Measurements from ENCODE around the gene TTYH2.

Gene TTYH2

DNA sequence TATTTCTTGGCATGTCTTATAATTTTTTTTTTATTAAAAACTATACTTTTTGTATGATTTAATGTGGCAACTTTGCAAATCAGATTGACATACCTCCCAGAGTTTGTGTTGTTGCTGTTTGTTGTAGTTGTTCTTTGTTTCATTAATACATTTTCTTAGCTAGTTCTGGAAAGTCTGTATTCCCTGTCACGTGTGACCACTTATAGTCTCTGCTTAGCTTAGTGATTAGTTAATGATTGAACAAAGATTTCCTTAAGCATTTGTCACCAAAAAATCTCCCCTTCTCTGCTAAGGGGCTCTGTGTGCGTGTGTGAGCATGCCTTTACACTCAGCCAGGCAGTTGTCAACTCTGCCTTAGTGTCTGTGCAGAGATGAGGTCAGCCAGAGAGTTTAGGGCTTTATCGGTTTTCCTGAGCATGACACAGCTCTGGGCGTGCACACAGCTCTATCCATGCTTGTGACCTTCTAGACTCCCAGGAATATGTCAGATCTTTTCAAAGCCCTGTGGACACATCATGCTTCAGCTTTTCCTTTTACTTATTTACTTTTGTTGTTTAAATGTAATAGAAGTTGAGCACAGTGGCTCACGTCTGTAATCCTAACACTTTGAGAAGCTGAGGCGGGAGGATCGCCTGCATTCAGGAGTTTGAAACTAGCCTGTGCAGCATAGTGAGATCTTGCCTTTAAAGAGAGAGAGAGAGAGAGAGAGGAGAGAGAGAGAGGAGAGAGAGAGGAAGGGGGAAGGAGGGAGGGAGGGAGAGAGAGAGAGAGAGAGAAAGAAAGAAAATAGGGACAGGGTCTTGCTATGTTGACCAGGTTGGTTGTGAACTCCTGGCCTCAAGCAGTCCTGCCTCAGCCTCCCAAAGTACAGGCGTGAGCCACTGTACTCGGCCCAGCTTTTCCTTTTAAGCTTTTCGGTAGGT is 82.5 kb downstream of the TTYH2 start:
- TF ChIP-seq, protein P1, sequence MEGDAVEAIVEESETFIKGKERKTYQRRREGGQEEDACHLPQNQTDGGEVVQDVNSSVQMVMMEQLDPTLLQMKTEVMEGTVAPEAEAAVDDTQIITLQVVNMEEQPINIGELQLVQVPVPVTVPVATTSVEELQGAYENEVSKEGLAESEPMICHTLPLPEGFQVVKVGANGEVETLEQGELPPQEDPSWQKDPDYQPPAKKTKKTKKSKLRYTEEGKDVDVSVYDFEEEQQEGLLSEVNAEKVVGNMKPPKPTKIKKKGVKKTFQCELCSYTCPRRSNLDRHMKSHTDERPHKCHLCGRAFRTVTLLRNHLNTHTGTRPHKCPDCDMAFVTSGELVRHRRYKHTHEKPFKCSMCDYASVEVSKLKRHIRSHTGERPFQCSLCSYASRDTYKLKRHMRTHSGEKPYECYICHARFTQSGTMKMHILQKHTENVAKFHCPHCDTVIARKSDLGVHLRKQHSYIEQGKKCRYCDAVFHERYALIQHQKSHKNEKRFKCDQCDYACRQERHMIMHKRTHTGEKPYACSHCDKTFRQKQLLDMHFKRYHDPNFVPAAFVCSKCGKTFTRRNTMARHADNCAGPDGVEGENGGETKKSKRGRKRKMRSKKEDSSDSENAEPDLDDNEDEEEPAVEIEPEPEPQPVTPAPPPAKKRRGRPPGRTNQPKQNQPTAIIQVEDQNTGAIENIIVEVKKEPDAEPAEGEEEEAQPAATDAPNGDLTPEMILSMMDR (IDR thresholded peaks at IDR 0.05): no peak

GRCh38 chr17:74296548-74296936 is 83.2 kb downstream of the TTYH2 start:
- TF ChIP-seq, protein P1 (IDR thresholded peaks at IDR 0.05): peak; percentile 43

DNA sequence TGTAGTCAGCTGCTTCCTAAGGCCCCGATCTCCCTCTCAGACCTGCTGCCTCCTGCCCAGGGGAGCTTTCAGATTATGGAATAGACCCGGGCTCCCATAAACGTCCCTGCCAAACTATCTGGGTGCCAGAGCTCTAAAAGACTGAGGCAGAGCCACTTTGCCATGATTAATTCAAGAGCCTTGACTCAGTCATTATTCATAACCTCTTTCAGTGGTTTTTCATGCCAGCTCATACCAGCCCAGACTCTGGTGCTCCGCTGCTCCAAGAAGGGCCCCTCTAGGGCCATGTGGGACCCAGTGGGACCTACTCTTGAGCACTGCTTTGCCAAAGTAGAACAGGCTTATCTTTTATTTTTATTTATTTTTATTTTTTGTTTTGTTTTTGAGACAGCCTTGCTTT is 84.6 kb downstream of the TTYH2 start:
- TF ChIP-seq, protein P1 (IDR thresholded peaks at IDR 0.05): no peak

DNA sequence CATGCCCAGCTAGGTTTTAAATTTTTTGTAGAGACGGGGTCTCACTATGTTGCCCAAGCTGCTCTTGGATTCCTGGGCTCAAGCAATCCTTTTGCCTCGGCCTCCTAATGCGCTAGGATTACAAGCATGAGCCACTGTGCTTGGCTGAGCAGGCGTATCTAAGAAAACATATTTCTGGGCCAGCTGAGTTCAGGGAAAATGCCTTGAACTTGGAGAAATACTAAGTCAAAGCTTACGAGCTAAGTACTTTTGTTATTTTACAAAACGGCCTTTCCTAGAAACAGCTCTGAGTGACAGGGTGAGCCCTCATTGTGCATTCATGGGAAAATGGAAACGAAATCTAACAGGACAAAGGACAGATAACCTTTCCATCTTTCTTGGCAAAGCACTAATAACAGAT is 85.4 kb downstream of the TTYH2 start:
- TF ChIP-seq, protein P1 (IDR thresholded peaks at IDR 0.05): no peak

GRCh38 chr17:74299226-74300009 is 86.0 kb downstream of the TTYH2 start:
- TF ChIP-seq, protein P1 (IDR thresholded peaks at IDR 0.05): no peak

DNA sequence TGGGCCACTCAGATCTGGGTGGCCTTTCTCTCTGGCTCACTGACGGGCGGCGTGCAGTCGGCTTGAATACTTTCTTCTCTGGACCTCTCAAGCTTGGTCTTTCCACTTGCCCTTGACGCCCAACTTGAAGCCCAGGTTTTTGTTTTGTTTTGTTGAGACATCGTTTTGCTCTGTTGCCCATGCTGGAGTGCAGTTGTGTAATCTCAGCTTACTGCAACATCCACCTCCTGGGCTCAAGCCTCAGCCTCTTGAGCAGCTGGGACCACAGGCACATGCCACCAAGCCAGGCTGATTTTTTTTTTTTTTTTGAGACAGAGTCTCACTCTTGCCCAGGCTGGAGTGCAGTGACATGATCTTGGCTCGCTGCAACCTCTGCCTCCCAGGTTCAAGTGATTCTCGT is 89.9 kb downstream of the TTYH2 start:
- TF ChIP-seq, protein P1 (IDR thresholded peaks at IDR 0.05): no peak

GRCh38 chr17:74304184-74304583 is 90.8 kb downstream of the TTYH2 start:
- TF ChIP-seq, protein P1 (IDR thresholded peaks at IDR 0.05): no peak
